Keratinocyte (primary cell): Measurements from ENCODE around the gene FMNL2. TPM values are rescaled to one million over a fixed set of nuclear protein-coding genes. Genes with fewer than 3 reads are reported as not detected.

ENCODE experiments used
- DNase-seq: peaks from one replicate; pipeline ENCODE4 v3.0.0-alpha.2; 2011; ENCODE audit warnings: low read depth, missing footprints, low spot score
- FAIRE-seq: peaks from 2 replicates; lab custom pipeline; 2011; peaks lifted over from hg19 to GRCh38; lab: Jason Lieb, UNC
- H2AFZ ChIP-seq: 2 replicates; pipeline ENCODE4 v1.6.0; 2012; ENCODE audit warnings: low read length, control low read depth, inconsistent platforms; ENCODE audit not compliant: control insufficient read depth
- H3K27ac ChIP-seq: 2 replicates; pipeline ENCODE4 v1.5.1; 2011; ENCODE audit warnings: low read length; ENCODE audit not compliant: control insufficient read depth, insufficient read depth
- H3K27me3 ChIP-seq: 3 replicates; pipeline ENCODE4 v1.6.0; 2011; ENCODE audit warnings: low read length; ENCODE audit not compliant: control insufficient read depth, insufficient read depth; ENCODE audit errors: extremely low read depth
- H3K36me3 ChIP-seq, 2 experiments: 2 replicates in 1 of 2; 3 replicates in 1 of 2; pipeline ENCODE4 v1.5.1; 2011; ENCODE audit warnings: low read length in 2 of 2, mild to moderate bottlenecking in 1 of 2; ENCODE audit not compliant: control insufficient read depth in 2 of 2, insufficient read depth in 2 of 2; ENCODE audit errors: extremely low read depth in 1 of 2
- H3K4me1 ChIP-seq: 3 replicates; pipeline ENCODE4 v1.5.1; 2011; ENCODE audit warnings: low read length; ENCODE audit not compliant: control insufficient read depth, insufficient read depth; ENCODE audit errors: extremely low read depth
- H3K4me2 ChIP-seq: 3 replicates; pipeline ENCODE4 v1.6.0; 2011; ENCODE audit warnings: low read depth, low read length; ENCODE audit not compliant: control insufficient read depth, insufficient read depth; ENCODE audit errors: extremely low read depth
- H3K4me3 ChIP-seq, 3 experiments: fragments of 200-600 bp in 1 of 3; sonication (generic) in 1 of 3; 2 replicates in 2 of 3; 3 replicates in 1 of 3; pipeline ENCODE4 v1.5.1; 2011 to 2016; ENCODE audit warnings: low read length in 3 of 3, mild to moderate bottlenecking in 3 of 3, control low read depth in 2 of 3, inconsistent platforms in 1 of 3, low read depth in 1 of 3, mixed read lengths in 1 of 3, mixed run types in 1 of 3, moderate library complexity in 1 of 3; ENCODE audit not compliant: control insufficient read depth in 2 of 3, insufficient read depth in 2 of 3; ENCODE audit errors: extremely low read depth in 1 of 3
- H3K79me2 ChIP-seq: 2 replicates; pipeline ENCODE4 v1.6.0; 2012; ENCODE audit warnings: low read length; ENCODE audit not compliant: control insufficient read depth, insufficient read depth
- H3K9ac ChIP-seq: 3 replicates; pipeline ENCODE4 v1.6.0; 2011; ENCODE audit warnings: low read length; ENCODE audit not compliant: control insufficient read depth, insufficient read depth; ENCODE audit errors: extremely low read depth
- H3K9me1 ChIP-seq: 3 replicates; pipeline ENCODE4 v1.6.0; 2011; ENCODE audit warnings: low read length; ENCODE audit not compliant: control insufficient read depth, insufficient read depth; ENCODE audit errors: extremely low read depth
- H3K9me3 ChIP-seq: 2 replicates; pipeline ENCODE4 v1.5.1; 2012; ENCODE audit warnings: low read depth, low read length; ENCODE audit not compliant: control insufficient read depth
- H4K20me1 ChIP-seq: 3 replicates; pipeline ENCODE4 v1.6.0; 2011; ENCODE audit warnings: low read length; ENCODE audit not compliant: control insufficient read depth, insufficient read depth; ENCODE audit errors: extremely low read depth
- CTCF ChIP-seq, 3 experiments: IDR thresholded peaks in 1 of 3; conservative IDR thresholded peaks in 1 of 3; optimal IDR thresholded peaks in 1 of 3; 2 replicates in 2 of 3; 3 replicates in 1 of 3; pipeline versions ENCODE3 to v1.5.1; 2011; ENCODE audit warnings: low read length in 3 of 3, mild to moderate bottlenecking in 3 of 3, moderate library complexity in 2 of 3, control low read depth in 1 of 3, inconsistent platforms in 1 of 3; ENCODE audit not compliant: insufficient read depth in 2 of 3; ENCODE audit errors: extremely low read depth in 1 of 3
- EZH2 ChIP-seq: IDR thresholded peaks from one replicate; pipeline ENCODE4 v1.6.1; 2012; ENCODE audit warnings: inconsistent platforms, mild to moderate bottlenecking, low read length, moderate library complexity
- dilution Hi-C: fragments of 300-500 bp; cut with MboI; formaldehyde crosslinking; loops from one replicate; pipeline ENCODE4 v1.7.0; 2020; ENCODE audit warnings: low sequenced_read_pairs; ENCODE audit not compliant: extremely low pct_ligation_motif_present
- polyA plus RNA-seq, 5 experiments: library from polyadenylated mRNA; depleted of rRNA in 3 of 5; stranded (reverse) in 3 of 5; stranded (forward) in 1 of 5; unstranded in 1 of 5; fragments of >200 nt; gene quantifications; 1 replicate in 1 of 5; 2 replicates in 3 of 5; 3 replicates in 1 of 5; pipeline versions ENCODE4 v1.2.1 to v1.2.3, GENCODE V29; 2011 to 2012; ENCODE audit warnings: missing spikeins in 2 of 5, low read depth in 1 of 5, low replicate concordance in 1 of 5

The FMNL2 gene
- polyA plus RNA-seq, 1 donor (not counting 4 experiments of a cell fraction or from before 2014, with no cell fraction given): 62.7 TPM

GRCh38 chr2:152569186-152569585, 234.2 kb downstream of the FMNL2 start:
- dilution Hi-C loops: no loop called here
- no peak overlapping the region for H3K4me3 ChIP-seq
- no peaks in the 10 kb centered on the region for H3K27me3 ChIP-seq
- no peaks in the 10 kb centered on the region for H4K20me1 ChIP-seq
- peaks cover 31% of the 10 kb centered on the region for H3K4me1 ChIP-seq
- peaks cover 29% of the 10 kb centered on the region for H3K79me2 ChIP-seq
- FAIRE-seq (no peak), DNase-seq (no peak)
- H3K27ac ChIP-seq: no peak overlapping the region
- H3K9ac ChIP-seq: no peak overlapping the region
- no peak overlapping the region for H3K4me2 ChIP-seq
- H3K36me3 ChIP-seq: peaks cover 1 to 10% of the 10 kb centered on the region in 2 experiments
- no peaks in the 10 kb centered on the region for H3K9me3 ChIP-seq
- no peak overlapping the region for H2AFZ ChIP-seq
- TF ChIP-seq CTCF (optimal IDR thresholded peaks at IDR 0.05 in 1 of 3, IDR thresholded peaks at IDR 0.05 in 1 of 3, conservative IDR thresholded peaks at IDR 0.05 in 1 of 3; ENCODE audit: extremely low read depth in 1 of 3, insufficient read depth in 2 of 3, low read length in 3 of 3) (peak in 1 of 3 experiments; percentile 11), EZH2 (no peak)
- H3K9me1 ChIP-seq: no peaks in the 10 kb centered on the region

- H3K9me3 ChIP-seq: no peaks in the 10 kb centered on the region
- H3K4me3 ChIP-seq: no peak overlapping the region
- no peak overlapping the region for H3K9ac ChIP-seq
- dilution Hi-C loops: no loop called here
- peak overlapping the region; percentile 14 for H3K4me2 ChIP-seq
- peaks cover 21% of the 10 kb centered on the region for H3K79me2 ChIP-seq
- no peaks in the 10 kb centered on the region for H4K20me1 ChIP-seq
- peaks cover 31% of the 10 kb centered on the region for H3K4me1 ChIP-seq
- FAIRE-seq (peak; percentile 97), DNase-seq (no peak)
- H3K27ac ChIP-seq: peak overlapping the region; percentile 51
- no peaks in the 10 kb centered on the region for H3K9me1 ChIP-seq
- peaks cover 3 to 4% of the 10 kb centered on the region in 2 experiments for H3K36me3 ChIP-seq
- no peaks in the 10 kb centered on the region for H3K27me3 ChIP-seq
- TF ChIP-seq CTCF (optimal IDR thresholded peaks at IDR 0.05 in 1 of 3, IDR thresholded peaks at IDR 0.05 in 1 of 3, conservative IDR thresholded peaks at IDR 0.05 in 1 of 3; ENCODE audit: extremely low read depth in 1 of 3, insufficient read depth in 2 of 3, low read length in 3 of 3): no peak
- TF ChIP-seq EZH2: no peak
- H2AFZ ChIP-seq: no peak overlapping the region
These were observed 236.2 kb downstream of the FMNL2 start for GRCh38 chr2:152571048-152571766.
